HCT116 (cell line): Measurements from ENCODE around the gene FADD. TPM values are rescaled to one million over a fixed set of nuclear protein-coding genes. Genes with fewer than 3 reads are reported as not detected.
A peak's percentile ranks its signal among the peaks of the same experiment; 100 is the strongest.

ENCODE experiments used
- ATAC-seq: fragments of 200-7000 bp; cut with Tn5 transposase; 2 replicates; pipeline ENCODE4 v1.9.1; 2020; ENCODE audit warnings: mild to moderate bottlenecking, moderate library complexity
- BruUV-seq: library from RNA; stranded (reverse); fragments of 400-500 nt; replicated peaks from 2 replicates; lab custom pipeline; 2021; lab: Mats Ljungman, UMichigan
- CTCF ChIA-PET: fragments of 300-600 bp; sonication (Branson Sonifier 250); formaldehyde crosslinking; loops from one replicate; lab custom pipeline; 2021; ENCODE audit warnings: antibody characterized with exemption; lab: Charles Lee
- POLR2A ChIA-PET: fragments of 300-600, 350-600 bp; sonication (Branson Sonifier 250); formaldehyde crosslinking; loops from one replicate; lab custom pipeline; 2021; ENCODE audit warnings: antibody characterized with exemption; lab: Charles Lee
- RAD21 ChIA-PET, 2 experiments: fragments of 300-600 bp; sonication (Branson Sonifier 250); formaldehyde crosslinking; loops; one replicate each; lab custom pipeline; 2023; ENCODE audit warnings: low total read pairs in 2 of 2; ENCODE audit not compliant: uncharacterized antibody in 2 of 2, unreplicated experiment in 2 of 2, low non-redundant PET in 1 of 2; lab: Charles Lee
- DNase-seq: peaks from one replicate; pipeline ENCODE4 v3.0.0-alpha.2; 2010; ENCODE audit warnings: low read depth, low spot score
- H2AFZ ChIP-seq: fragments of 200-600 bp; shearing (Covaris generic), sonication (generic); 2 replicates; pipeline ENCODE4 v1.6.1; 2017; ENCODE audit warnings: low read depth, mixed run types, mixed read lengths, antibody characterized with exemption, low read length; ENCODE audit not compliant: poor library complexity, severe bottlenecking
- H3K27ac ChIP-seq: 2 replicates; pipeline ENCODE4 v1.5.1; 2012; ENCODE audit warnings: low read depth, low read length
- H3K27me3 ChIP-seq: fragments of 200-600 bp; sonication (generic); 2 replicates; pipeline ENCODE4 v1.6.1; 2016; ENCODE audit warnings: mixed run types, low read length, mixed read lengths; ENCODE audit not compliant: insufficient read depth
- H3K36me3 ChIP-seq, 2 experiments: fragments of 200-500 bp in 1 of 2; fragments of 200-600 bp in 1 of 2; sonication (Bioruptor generic) in 1 of 2; sonication (generic) in 1 of 2; 2 replicates each; pipeline versions ENCODE4 v1.5.1 to v1.6.1; 2014 to 2016; ENCODE audit warnings: low read length in 2 of 2, inconsistent platforms in 1 of 2, mixed read lengths in 1 of 2, mixed run types in 1 of 2; ENCODE audit not compliant: insufficient read depth in 2 of 2, control insufficient read depth in 1 of 2
- H3K4me1 ChIP-seq, 2 experiments: fragments of 200-600 bp in 1 of 2; sonication (generic) in 1 of 2; 2 replicates each; pipeline versions ENCODE4 v1.5.1 to v1.6.1; 2012 to 2017; ENCODE audit warnings: low read length in 2 of 2, inconsistent platforms in 1 of 2, mild to moderate bottlenecking in 1 of 2, mixed read lengths in 1 of 2, mixed run types in 1 of 2, moderate library complexity in 1 of 2; ENCODE audit not compliant: insufficient read depth in 2 of 2, control insufficient read depth in 1 of 2
- H3K4me2 ChIP-seq: fragments of 200-600 bp; sonication (generic); 2 replicates; pipeline ENCODE4 v1.6.1; 2017; ENCODE audit warnings: mixed run types, low read length, mixed read lengths
- H3K4me3 ChIP-seq, 2 experiments: fragments of 200-600 bp in 1 of 2; sonication (generic) in 1 of 2; replicated peaks in 1 of 2; 2 replicates each; pipeline ENCODE4 v1.5.1; 2011 to 2016; ENCODE audit warnings: low read length in 2 of 2, control low read depth in 1 of 2, low read depth in 1 of 2, mild to moderate bottlenecking in 1 of 2, mixed read lengths in 1 of 2, mixed run types in 1 of 2
- H3K79me2 ChIP-seq: fragments of 200-600 bp; sonication (generic); 2 replicates; pipeline ENCODE4 v1.6.1; 2017; ENCODE audit warnings: mild to moderate bottlenecking, mixed run types, low read length, moderate library complexity, mixed read lengths; ENCODE audit not compliant: insufficient read depth
- H3K9ac ChIP-seq: fragments of 200-600 bp; sonication (generic); 2 replicates; pipeline ENCODE4 v1.6.1; 2016; ENCODE audit warnings: low read length, mixed read lengths
- H3K9me2 ChIP-seq: fragments of 200-600 bp; sonication (generic), shearing (Covaris generic); 2 replicates; pipeline ENCODE4 v1.6.1; 2017; ENCODE audit warnings: mixed run types, mild to moderate bottlenecking, moderate library complexity; ENCODE audit not compliant: insufficient read depth
- H3K9me3 ChIP-seq, 2 experiments: fragments of 200-500 bp in 1 of 2; fragments of 200-600 bp in 1 of 2; sonication (Bioruptor generic) in 1 of 2; sonication (generic) in 1 of 2; 2 replicates each; pipeline ENCODE4 v1.6.1; 2014 to 2017; ENCODE audit warnings: low read length in 2 of 2, mixed read lengths in 2 of 2, inconsistent platforms in 1 of 2, low read depth in 1 of 2, mild to moderate bottlenecking in 1 of 2, mixed run types in 1 of 2, moderate library complexity in 1 of 2; ENCODE audit not compliant: control insufficient read depth in 1 of 2, insufficient read depth in 1 of 2
- H4K20me1 ChIP-seq: fragments of 200-600 bp; sonication (generic), shearing (Covaris generic); 2 replicates; pipeline ENCODE4 v1.6.1; 2017; ENCODE audit warnings: mixed run types, mild to moderate bottlenecking, moderate library complexity; ENCODE audit not compliant: insufficient read depth
- ATF3 ChIP-seq: IDR thresholded peaks from 2 replicates; pipeline ENCODE4 v1.6.1; 2012
- CTCF ChIP-seq, 3 experiments: fragments of 200-600 bp in 1 of 3; sonication (generic) in 1 of 3; IDR thresholded peaks in 2 of 3; conservative IDR thresholded peaks in 1 of 3; 2 replicates each; pipeline ENCODE4 v1.5.1; 2012 to 2017; ENCODE audit warnings: low read depth in 2 of 3, low read length in 2 of 3, antibody characterized with exemption in 1 of 3, borderline replicate concordance in 1 of 3, control low read depth in 1 of 3, mild to moderate bottlenecking in 1 of 3, mixed read lengths in 1 of 3, mixed run types in 1 of 3, moderate library complexity in 1 of 3; ENCODE audit not compliant: insufficient read depth in 1 of 3
- EGR1 ChIP-seq: IDR thresholded peaks from 2 replicates; pipeline ENCODE4 v1.6.1; 2012; ENCODE audit warnings: low read depth
- ELF1 ChIP-seq: IDR thresholded peaks from 2 replicates; pipeline ENCODE4 v1.6.1; 2012; ENCODE audit warnings: low read depth, borderline replicate concordance
- POLR2A ChIP-seq: IDR thresholded peaks from 2 replicates; pipeline ENCODE4 v1.7.0; 2011; ENCODE audit warnings: borderline replicate concordance; ENCODE audit not compliant: insufficient read depth, insufficient read length; ENCODE audit errors: extremely low read depth
- POLR2AphosphoS5 ChIP-seq: IDR thresholded peaks from 2 replicates; pipeline ENCODE4 v1.6.1; 2011; ENCODE audit warnings: mild to moderate bottlenecking, low read depth, low read length, moderate library complexity
- REST ChIP-seq: IDR thresholded peaks from 2 replicates; pipeline ENCODE4 v1.6.1; 2012; ENCODE audit warnings: low read depth
- YY1 ChIP-seq: IDR thresholded peaks from 2 replicates; pipeline ENCODE4 v1.6.1; 2011; ENCODE audit warnings: low read length, low read depth, moderate library complexity, mild to moderate bottlenecking; ENCODE audit not compliant: insufficient replicate concordance; ENCODE audit errors: extremely low read depth
- ZBTB33 ChIP-seq: IDR thresholded peaks from 2 replicates; pipeline ENCODE4 v1.6.1; 2011; ENCODE audit warnings: mild to moderate bottlenecking, low read length, moderate library complexity; ENCODE audit not compliant: insufficient replicate concordance; ENCODE audit errors: extremely low read depth
- ZFX ChIP-seq: fragments of 450-650 bp; IDR thresholded peaks from 2 replicates; pipeline ENCODE4 v1.6.1; 2017
- intact Hi-C: fragments of 100-400 bp; cut with micrococcal nuclease; formaldehyde crosslinking; loops from 2 replicates; pipeline ENCODE4 v1.10.0; 2022
- total RNA-seq: library from RNA; stranded (reverse); gene quantifications from one replicate; pipeline ENCODE4 v1.2.1, GENCODE V29; 2021; ENCODE audit not compliant: unreplicated experiment

FADD gene
- total RNA-seq, 1 experiment from 2014 or later = 26.7 TPM

- H3K27me3 ChIP-seq = no peaks in the 10 kb centered on the region
- ChIA-PET CTCF (interaction anchor here (0.6 to 1.1 kb wide), 7 partner anchors 15 to 594 kb away, joined by 3 read pairs; no protein-coding TSS in a partner anchor), POLR2A (no interaction called here), RAD21 (no interaction called here)
- no peaks in the 10 kb centered on the region for H3K9me3 ChIP-seq
- no peak overlapping the region for H3K4me2 ChIP-seq
- TF ChIP-seq YY1 = peak; percentile 43
- TF ChIP-seq CTCF (IDR thresholded peaks at IDR 0.05 in 2 of 3, conservative IDR thresholded peaks at IDR 0.05 in 1 of 3; ENCODE audit: borderline replicate concordance in 1 of 3, insufficient read depth in 1 of 3, low read depth in 2 of 3, low read length in 2 of 3) = peak; percentile 28 to 89 (median 73); a peak in 5 of 6 replicates
- TF ChIP-seq POLR2AphosphoS5 = no peak
- ATAC-seq (peak; percentile 95), DNase-seq (peak; percentile 16)
- H2AFZ ChIP-seq = no peak overlapping the region
- no TSS peak for BruUV-seq
- H3K9ac ChIP-seq = no peak overlapping the region
- H3K4me3 ChIP-seq = no peak overlapping the region
- no peaks in the 10 kb centered on the region for H3K79me2 ChIP-seq
- no peak overlapping the region for H3K27ac ChIP-seq
- H3K9me2 ChIP-seq = no peaks in the 10 kb centered on the region
- H3K4me1 ChIP-seq = no peaks in the 10 kb centered on the region
- no peaks in the 10 kb centered on the region; a peak in 1 of 4 replicates for H3K36me3 ChIP-seq
- intact Hi-C loops = no loop called here
- H4K20me1 ChIP-seq = no peaks in the 10 kb centered on the region
Observed at GRCh38 chr11:70176940-70177689, 26.0 kb upstream of the FADD start.

- Histone ChIP-seq H3K27ac (no peak overlapping the region), H4K20me1 (no peaks in the 10 kb centered on the region)
- no peak for ATAC-seq
- TF ChIP-seq POLR2A (no peak), ELF1 (no peak), EGR1 (no peak), REST (no peak), ZFX (no peak), ZBTB33 (no peak), ATF3 (no peak)
Observed at GRCh38 chr11:70180906-70181305, 22.2 kb upstream of the FADD start.

More at GRCh38 chr11:70180906-70181305, 22.2 kb upstream of the FADD start:
- Histone ChIP-seq H3K9me2 (no peaks in the 10 kb centered on the region), H3K4me2 (no peak overlapping the region), H3K27me3 (no peaks in the 10 kb centered on the region), H3K9ac (no peak overlapping the region), H3K9me3 (no peaks in the 10 kb centered on the region), H3K79me2 (no peaks in the 10 kb centered on the region), H3K4me1 (no peaks in the 10 kb centered on the region), H3K4me3 (no peak overlapping the region), H2AFZ (no peak overlapping the region), H3K36me3 (no peaks in the 10 kb centered on the region; a peak in 1 of 4 replicates)
- CTCF ChIA-PET = no interaction called here
- no TSS peak for BruUV-seq
- DNase-seq = no peak
- RAD21 ChIA-PET = no interaction called here
- intact Hi-C loops = no loop called here
- POLR2A ChIA-PET = no interaction called here
